GM12865 (cell line): ENCODE data around the gene KCNG2.

Experiments used
- DNase-seq: peaks from one replicate; pipeline ENCODE4 v3.0.0; 2010; ENCODE audit warnings: low read depth
- H3K4me3 ChIP-seq: 2 replicates; pipeline ENCODE4 v1.5.1; 2011; ENCODE audit warnings: mild to moderate bottlenecking, low read depth, low read length, control low read depth
- TF ChIP-seq, protein P1 (sequence below): IDR thresholded peaks from 2 replicates; pipeline ENCODE4 v1.5.1; 2011; ENCODE audit warnings: low read length, control low read depth, low read depth, inconsistent platforms; ENCODE audit not compliant: insufficient read depth; ENCODE audit errors: missing control alignments

Gene KCNG2

DNA sequence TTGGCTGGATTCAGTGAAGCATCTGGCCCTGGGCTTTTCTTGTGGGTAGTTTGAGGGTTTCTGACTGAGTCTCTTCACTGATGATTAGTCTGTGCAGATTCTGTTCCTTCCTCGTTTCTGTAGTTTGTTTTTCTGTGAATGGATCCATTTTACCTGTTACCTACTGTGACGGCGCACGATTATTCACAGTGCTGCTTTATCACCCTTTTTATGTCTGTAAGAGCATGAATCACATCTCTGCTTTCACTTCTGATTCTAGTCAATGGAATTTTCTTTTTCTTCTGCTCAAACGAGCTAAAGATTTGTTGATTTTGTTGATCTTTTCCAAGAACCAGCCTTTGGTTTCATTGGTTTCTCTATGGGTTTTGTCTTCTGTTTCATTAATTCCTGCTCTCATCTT is 92.9 kb downstream of the KCNG2 start:
- TF ChIP-seq, protein P1, sequence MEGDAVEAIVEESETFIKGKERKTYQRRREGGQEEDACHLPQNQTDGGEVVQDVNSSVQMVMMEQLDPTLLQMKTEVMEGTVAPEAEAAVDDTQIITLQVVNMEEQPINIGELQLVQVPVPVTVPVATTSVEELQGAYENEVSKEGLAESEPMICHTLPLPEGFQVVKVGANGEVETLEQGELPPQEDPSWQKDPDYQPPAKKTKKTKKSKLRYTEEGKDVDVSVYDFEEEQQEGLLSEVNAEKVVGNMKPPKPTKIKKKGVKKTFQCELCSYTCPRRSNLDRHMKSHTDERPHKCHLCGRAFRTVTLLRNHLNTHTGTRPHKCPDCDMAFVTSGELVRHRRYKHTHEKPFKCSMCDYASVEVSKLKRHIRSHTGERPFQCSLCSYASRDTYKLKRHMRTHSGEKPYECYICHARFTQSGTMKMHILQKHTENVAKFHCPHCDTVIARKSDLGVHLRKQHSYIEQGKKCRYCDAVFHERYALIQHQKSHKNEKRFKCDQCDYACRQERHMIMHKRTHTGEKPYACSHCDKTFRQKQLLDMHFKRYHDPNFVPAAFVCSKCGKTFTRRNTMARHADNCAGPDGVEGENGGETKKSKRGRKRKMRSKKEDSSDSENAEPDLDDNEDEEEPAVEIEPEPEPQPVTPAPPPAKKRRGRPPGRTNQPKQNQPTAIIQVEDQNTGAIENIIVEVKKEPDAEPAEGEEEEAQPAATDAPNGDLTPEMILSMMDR = no peak
- no peak for DNase-seq
- no peak overlapping the region for H3K4me3 ChIP-seq

DNA sequence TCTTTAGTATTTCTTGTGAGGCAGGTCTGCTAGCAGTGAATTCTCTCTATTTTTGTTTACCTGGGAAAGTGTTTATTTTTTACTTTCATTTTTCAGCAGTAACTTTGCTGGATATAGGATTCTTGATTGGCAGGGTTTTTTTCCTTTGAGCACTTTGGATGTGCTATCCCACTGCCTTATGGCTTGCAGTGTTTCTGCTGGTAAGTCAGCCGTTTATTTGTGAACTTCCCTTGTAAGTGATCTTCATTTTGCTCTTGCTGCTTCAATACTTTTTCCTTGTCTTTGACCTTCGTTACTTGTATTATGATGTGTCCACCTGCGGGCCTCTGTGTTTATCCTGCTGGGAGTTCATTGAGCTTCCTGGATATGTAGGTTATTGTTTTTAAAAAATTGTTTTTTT is 99.0 kb downstream of the KCNG2 start:
- DNase-seq = no peak
- TF ChIP-seq, protein P1 = no peak
- H3K4me3 ChIP-seq = no peak overlapping the region

DNA sequence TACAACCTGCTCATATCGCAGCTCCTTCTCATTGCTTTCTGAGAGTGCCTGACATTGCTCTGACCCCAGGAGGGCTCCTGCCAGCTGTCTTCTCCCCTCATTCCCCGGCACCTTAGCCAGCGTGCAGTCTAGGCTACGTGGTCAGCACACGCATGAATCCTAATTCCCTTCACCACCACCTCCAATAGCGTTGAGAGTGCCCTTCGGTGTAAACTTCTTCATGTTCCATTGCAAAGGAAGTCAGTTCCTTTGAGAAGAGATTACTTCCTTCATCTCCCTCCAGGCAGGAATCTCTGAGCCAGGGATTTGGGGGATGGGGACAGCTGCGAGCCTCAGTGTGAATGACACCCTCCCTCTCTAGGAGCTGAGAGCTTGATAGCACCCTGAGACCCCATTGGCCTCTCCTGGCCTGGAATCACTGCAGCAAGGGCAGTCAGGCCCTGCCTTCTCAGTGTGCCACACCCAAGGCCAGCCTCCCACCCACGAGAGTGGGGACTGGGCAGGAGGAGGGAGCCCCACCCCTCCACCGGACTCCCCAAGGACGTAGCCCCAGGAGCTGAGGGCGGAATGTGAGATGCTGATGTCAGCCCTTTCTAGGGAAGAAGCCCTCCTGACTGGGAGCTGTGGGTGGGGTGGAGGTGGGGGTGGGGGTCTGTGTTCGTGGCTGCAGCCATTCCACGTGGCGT is 100.3 kb downstream of the KCNG2 start:
- TF ChIP-seq, protein P1 = no peak
- DNase-seq = no peak
- H3K4me3 ChIP-seq = no peak overlapping the region

DNA sequence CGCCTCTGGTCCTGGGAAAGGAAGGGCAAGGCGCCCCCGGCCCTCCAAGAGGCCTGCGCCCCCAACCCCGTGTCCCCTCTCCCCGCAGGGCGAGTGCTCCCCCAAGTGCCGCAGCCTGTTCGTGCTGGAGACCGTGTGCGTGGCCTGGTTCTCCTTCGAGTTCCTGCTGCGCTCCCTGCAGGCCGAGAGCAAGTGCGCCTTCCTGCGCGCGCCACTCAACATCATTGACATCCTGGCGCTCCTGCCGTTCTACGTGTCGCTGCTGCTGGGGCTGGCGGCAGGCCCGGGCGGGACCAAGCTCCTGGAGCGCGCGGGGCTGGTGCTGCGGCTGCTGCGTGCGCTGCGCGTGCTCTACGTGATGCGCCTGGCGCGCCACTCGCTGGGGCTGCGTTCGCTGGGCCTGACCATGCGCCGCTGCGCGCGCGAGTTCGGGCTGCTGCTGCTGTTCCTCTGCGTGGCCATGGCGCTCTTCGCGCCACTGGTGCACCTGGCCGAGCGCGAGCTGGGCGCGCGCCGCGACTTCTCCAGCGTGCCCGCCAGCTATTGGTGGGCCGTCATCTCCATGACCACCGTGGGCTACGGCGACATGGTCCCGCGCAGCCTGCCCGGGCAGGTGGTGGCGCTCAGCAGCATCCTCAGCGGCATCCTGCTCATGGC is 101.3 kb downstream of the KCNG2 start:
- DNase-seq = no peak
- H3K4me3 ChIP-seq = no peak overlapping the region
- TF ChIP-seq, protein P1 = no peak

DNA sequence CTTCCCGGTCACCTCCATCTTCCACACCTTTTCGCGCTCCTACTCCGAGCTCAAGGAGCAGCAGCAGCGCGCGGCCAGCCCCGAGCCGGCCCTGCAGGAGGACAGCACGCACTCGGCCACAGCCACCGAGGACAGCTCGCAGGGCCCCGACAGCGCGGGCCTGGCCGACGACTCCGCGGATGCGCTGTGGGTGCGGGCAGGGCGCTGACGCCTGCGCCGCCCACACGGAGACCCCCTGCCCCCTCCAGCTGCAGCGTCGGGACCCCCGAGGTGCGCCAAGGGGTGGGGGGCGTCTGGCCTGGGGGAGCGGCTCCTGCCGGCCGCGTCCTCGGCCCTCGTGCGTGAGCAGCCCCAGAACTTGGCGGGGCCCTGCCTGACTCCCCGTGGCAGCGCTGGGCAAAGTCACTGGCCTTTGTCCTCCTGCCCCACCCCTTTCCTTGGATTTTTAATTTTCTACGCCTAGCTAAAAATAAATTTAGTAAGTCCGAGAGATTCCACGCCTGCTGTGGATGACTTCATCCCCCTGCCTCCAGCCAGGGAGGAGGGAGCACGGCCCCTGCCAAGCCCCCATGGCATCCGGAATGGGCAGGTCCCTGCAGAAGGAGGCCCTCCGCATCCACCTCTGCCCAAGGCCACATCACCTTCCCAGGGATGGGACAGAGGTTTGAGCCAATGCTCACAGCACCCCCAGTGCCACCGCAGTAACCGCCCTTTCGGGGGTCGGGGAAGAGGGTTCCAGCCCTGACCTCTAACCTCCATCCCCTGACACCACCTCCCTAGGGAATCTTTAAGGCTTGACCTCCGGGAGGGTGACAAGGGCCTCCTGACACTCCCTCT is 102.1 kb downstream of the KCNG2 start:
- no peak for DNase-seq
- no peak overlapping the region for H3K4me3 ChIP-seq
- TF ChIP-seq, protein P1 = no peak

DNA sequence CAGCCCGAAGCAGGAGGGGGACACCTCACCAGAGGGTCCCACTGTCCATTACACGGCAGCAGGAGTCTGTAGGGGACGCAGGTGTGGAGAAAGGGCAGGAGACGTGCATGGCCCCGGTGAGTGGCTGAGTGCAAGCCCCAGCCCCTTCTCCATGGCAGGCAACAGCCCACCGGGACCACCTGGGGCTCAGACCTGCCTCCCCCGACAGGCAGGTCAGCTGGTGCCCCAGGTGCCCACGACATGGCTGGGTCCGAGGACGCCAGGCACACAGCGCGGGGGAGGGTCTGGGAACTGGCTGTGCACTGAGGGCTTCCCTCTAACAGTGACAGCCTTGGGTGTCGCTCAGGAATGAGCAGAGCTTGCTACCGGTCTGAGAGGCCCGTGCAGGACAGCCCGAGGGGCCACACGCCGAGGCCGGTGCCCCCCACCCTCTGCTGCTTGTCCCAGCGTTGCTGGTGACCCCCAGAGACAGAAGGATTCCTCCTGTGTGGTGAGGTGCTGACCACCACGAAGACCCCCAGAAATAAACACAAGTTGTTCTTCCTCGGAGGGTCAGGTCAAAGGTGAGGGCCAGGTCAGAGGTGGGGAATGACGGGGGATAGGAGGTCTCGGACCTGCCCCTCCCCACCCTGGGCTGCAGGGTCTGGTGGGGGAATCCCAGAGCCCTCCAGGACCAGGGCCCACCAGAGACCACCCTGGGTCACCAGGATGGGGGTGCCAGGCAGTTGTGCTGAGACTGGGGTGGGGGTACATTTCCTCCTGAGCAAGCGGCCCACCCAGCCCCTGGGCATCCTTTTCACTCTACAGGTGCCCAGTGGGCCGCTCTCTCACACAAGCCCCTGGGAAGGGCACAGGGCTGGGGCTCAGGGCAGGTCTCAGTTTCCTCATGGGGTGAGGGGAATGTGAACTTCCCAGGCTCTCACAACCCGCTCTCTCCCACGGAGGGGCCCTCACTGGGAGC is 103.2 kb downstream of the KCNG2 start:
- H3K4me3 ChIP-seq = no peak overlapping the region
- TF ChIP-seq, protein P1 = no peak
- DNase-seq = no peak
